ENCODE results near the gene ZNF382.
"Not testable (repeated sequence)": the region's sequence is repeated elsewhere in the genome, so short reads cannot be mapped to it uniquely, and the experiment has no call there.

ZNF382 gene

DNA sequence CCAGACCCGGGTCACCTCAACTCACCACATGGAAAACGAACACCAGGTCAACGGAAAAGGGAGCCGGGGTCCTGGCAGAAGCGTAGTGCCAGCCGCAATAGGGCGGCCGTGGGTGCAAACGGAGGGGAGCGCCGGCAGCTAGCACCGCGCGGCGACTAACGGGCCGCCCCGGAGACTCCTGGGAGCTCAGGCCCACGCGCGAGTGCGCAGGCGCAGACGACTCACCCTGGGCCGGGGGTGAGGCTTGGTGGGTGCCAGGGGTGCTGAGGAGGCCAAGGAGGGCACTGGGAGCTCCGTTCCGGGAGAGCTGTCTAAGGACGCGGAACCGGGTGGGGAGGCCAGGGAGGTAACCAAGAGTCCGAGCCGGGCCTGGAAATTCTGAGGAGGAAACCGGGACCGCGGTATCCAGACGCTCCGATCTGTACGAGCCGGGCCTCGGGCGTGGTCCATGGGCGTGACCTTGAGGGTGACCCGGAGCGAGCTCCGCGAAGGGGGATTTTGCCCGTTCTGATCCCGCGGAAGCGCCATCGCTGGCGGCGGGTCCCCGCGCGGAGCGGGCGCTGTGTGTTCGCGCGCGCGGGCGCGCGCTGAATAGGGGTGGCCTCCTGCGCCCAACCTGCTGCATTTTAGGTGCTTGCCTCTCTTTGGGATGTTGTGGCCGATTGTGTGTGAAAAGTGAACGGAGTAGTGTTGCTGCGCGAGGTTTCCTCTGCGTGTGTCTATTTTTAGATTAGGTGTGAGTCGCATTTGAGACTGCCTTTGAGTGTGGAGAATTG, at the start of gene ZNF382:
Gene ZNF382, plus strand, starts transcription at position 213 of the 776 bp plus-strand sequence. CDS start 4,602 bp downstream, outside the sequence.
- DNase-seq, result no peak

- DNase-seq, result no peak
Observed at GRCh38 chr19:36564391-36564790, 40.7 kb upstream of the ZNF382 start.

DNA sequence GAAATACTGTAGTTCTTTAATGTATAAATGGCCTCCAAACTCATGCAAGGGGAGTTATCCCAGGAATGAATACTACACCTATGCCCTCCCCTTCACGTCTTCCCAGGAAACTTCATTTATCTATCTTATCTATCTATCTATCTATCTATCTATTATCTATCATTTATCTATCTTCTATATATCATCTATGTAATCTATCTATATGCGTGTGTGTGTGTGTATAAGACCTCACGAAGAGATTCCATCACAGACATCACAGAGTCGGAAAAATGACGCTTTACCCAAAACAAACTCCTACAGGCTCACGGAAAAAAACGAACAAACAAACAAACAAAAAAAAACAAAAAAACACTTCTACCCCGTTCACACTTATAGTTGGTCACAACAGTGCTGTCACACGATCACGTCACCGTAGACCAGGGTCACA, 32.5 kb upstream of the ZNF382 start:
- no peak for DNase-seq

GRCh38 chr19:36573020-36573894, 31.9 kb upstream of the ZNF382 start, which contains the start of gene ZNF529:
TSS of gene ZNF529 (minus strand) at chr19:36573292. CDS start at chr19:36572346, 946 bp downstream.
- DNase-seq, result peak; percentile 82

DNA sequence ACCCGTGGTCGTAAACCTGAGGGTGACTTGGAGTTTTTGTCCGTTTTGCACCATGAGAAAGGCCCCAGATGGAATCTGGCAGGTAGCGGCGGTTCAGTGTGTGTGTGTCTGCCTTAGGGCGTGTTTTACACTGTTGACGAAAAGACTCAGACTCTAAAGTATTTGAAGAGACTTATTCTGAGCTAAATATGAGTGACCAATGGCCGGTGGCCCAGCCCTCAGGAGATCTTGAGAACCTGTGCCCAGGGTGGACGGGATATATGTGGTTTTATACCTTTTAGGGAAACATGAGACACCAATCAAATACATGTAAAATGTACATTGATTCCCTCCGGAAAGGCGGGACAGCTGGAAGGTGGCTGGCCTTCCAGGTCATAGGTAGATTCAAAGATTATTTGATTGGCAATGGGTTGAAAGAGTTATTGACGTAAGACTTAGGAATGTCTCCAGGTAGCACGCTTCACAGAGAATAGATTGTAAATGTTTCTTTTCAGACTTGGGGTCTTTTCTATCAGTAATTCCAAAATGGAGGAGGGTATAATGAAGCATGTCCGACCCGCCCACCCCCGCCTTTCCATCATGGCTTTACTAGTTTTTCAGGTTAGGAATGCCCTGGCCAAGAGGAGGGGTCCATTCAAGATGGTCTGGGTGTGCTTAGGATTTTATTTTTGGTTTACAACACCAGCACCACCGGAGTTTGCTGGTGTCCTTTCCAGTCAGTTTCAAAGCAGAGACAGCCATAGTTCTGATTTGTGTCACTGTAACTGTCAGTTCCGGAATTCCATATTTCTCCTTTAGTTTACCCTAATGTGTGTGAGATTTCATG, 31.0 kb upstream of the ZNF382 start:
- no peak for DNase-seq

GRCh38 chr19:36574741-36575140, 30.4 kb upstream of the ZNF382 start:
- no peak for DNase-seq

- DNase-seq, result no peak
Observed at GRCh38 chr19:36577271-36577996, 27.7 kb upstream of the ZNF382 start.

GRCh38 chr19:36579255-36579654, 25.9 kb upstream of the ZNF382 start:
- no peak for DNase-seq

- DNase-seq, result not testable (repeated sequence)
Observed at GRCh38 chr19:36602681-36603080, 2.4 kb upstream of the ZNF382 start.

DNA sequence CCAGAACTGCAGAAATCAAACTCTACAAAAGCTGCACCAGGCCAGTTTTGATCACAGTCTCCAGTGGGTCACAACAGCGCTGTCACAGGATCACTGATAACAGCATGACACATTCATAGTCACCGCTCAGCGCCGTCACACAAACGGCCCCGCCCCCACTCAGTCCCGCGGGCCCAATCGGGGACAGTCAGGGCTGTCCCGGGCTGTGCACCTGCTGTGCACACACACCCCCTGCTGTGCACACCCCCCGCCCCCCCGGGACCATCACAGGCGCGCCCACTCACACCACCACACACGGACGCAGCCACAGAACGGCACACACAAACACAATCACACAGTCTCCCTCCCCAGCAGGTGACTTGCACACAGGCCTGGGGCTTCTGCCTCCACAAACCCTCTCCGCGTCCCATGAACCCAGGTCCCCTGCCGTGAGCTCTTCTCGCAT, 435 bp upstream of the ZNF382 start:
- DNase-seq, result no peak

- DNase-seq, result no peak
Observed at GRCh38 chr19:36605877-36606478, 865 bp downstream of the ZNF382 start.

GRCh38 chr19:36627057-36627456, 21.9 kb downstream of the ZNF382 start:
- no peak for DNase-seq

- no peak for DNase-seq
Observed at GRCh38 chr19:36635342-36635741, 30.2 kb downstream of the ZNF382 start.

- DNase-seq, result no peak
Observed at GRCh38 chr19:36638862-36639510, 33.9 kb downstream of the ZNF382 start.

DNA sequence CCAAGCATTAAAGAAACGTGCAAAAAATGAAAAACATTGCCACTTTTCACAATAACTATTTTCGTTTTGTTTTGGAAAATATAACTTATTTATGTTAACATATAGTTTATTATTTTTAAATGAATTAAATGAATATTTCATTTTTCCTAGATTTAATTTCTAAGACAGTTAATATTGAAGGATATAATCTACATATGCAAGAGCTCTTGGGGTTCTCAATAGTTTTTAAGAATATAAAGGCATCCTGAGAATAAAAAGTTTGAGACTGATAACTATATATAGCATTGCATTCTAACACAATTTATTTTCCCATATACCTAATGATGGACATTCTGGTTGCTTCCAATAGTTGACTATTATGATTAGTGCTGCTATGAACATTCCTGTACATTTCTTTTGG, 41.6 kb downstream of the ZNF382 start:
- DNase-seq, result no peak

- DNase-seq, result no peak
Observed at GRCh38 chr19:36652958-36653357, 47.8 kb downstream of the ZNF382 start.

DNA sequence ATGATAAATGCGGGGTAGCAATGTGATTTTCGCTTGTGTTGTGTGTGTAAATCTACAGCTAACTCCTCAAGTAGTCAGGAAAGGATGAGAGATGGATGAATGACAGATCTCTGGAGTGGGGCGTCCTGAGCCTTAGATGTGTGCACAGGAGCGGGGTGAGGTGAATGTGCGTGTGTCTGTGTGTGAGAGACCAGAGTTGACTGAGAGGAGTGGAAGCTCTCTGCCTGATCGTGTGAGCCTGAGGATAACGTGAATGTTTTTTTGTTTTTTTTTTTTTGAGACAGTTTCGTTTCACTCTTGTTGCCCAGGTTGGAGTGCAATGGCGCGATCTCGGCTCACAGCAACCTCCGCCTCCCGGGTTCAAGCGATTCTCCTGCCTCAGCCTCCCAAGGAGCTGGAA, 60.7 kb downstream of the ZNF382 start:
- DNase-seq, result no peak

DNA sequence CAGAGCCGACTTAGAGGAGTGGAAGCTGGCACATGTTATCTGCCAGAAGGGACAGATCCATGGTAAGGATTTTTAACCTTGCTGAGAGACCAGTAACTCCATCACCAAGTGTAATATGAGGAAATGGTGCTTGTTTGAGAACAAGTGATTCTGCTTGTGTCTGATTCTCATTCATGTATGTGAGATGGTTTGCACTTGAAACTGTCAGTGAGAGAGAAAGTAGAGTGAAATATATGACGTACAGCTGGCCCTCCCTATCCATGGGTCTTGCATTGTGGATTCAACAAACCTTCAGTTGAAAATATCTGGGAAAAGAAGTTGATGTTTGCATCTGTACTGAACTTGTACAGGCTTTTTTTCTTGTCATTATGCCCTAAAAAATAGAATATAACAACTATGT, 63.5 kb downstream of the ZNF382 start:
- no peak for DNase-seq

- DNase-seq, result no peak
Observed at GRCh38 chr19:36672368-36672767, 67.3 kb downstream of the ZNF382 start.

- no peak for DNase-seq
Observed at GRCh38 chr19:36674201-36674600, 69.1 kb downstream of the ZNF382 start.

- DNase-seq, result no peak
Observed at GRCh38 chr19:36679455-36679854, 74.3 kb downstream of the ZNF382 start.

Measured in NCI-H774 (cell line).